ENCODE measurements around the gene CDHR5. TPM values are rescaled to one million over a fixed set of nuclear protein-coding genes. Genes with fewer than 3 reads are reported as not detected.

CDHR5 gene
- total and polyA plus RNA-seq, 9 donors = 0.07 to 2.3 (median 0.21) TPM; not detected in 5

GRCh38 chr11:646214-646613 is 21.5 kb upstream of the CDHR5 start:
- TF ChIP-seq CTCF (IDR thresholded peaks at IDR 0.05) (no peak), EP300 (IDR thresholded peaks at IDR 0.05) (no peak)
- no peak for DNase-seq
- 85 to 90% (median 86%) methylated on average over 14 of the region's 14 CpGs for WGBS, 3 donors
- Histone ChIP-seq H3K4me3 (no peak overlapping the region), H3K36me3 (no peaks in the 10 kb centered on the region), H3K4me1 (ENCODE audit: insufficient read depth) (no peaks in the 10 kb centered on the region), H3K27me3 (no peaks in the 10 kb centered on the region), H3K27ac (no peak overlapping the region), H3K9me3 (no peaks in the 10 kb centered on the region)
- intact Hi-C loops (cut with DNase I) = no loop called here

GRCh38 chr11:645536-645935 is 20.8 kb upstream of the CDHR5 start:
- intact Hi-C loops (cut with DNase I) = no loop called here
- WGBS, 3 donors = 82 to 84% (median 83%) methylated on average over 16 of the region's 16 CpGs
- no peak for TF ChIP-seq EP300 (IDR thresholded peaks at IDR 0.05)
- no peak for TF ChIP-seq POLR2A (IDR thresholded peaks at IDR 0.05)
- no peak for TF ChIP-seq CTCF (IDR thresholded peaks at IDR 0.05)
- no peaks in the 10 kb centered on the region for H3K9me3 ChIP-seq
- no peak overlapping the region for H3K4me3 ChIP-seq
- no peaks in the 10 kb centered on the region for H3K36me3 ChIP-seq
- H3K4me1 ChIP-seq (ENCODE audit: insufficient read depth) = no peaks in the 10 kb centered on the region
- H3K27me3 ChIP-seq = no peaks in the 10 kb centered on the region
- no peak for DNase-seq
- H3K27ac ChIP-seq = no peak overlapping the region

- Histone ChIP-seq H3K27ac (no peak overlapping the region), H3K4me1 (ENCODE audit: insufficient read depth) (peaks cover 2% of the 10 kb centered on the region), H3K9me3 (no peaks in the 10 kb centered on the region), H3K27me3 (no peaks in the 10 kb centered on the region), H3K36me3 (no peaks in the 10 kb centered on the region), H3K4me3 (no peak overlapping the region)
- intact Hi-C loops (cut with DNase I) = no loop called here
- 82 to 86% (median 86%) methylated on average over 50 of the region's 50 CpGs for whole genome bisulfite sequencing, 3 donors
- no peak for DNase-seq
- no peak for TF ChIP-seq POLR2A (IDR thresholded peaks at IDR 0.05)
- TF ChIP-seq EP300 (IDR thresholded peaks at IDR 0.05) = no peak
- no peak for TF ChIP-seq CTCF (IDR thresholded peaks at IDR 0.05)
Measured at GRCh38 chr11:643849-644738, 19.3 kb upstream of the CDHR5 start.

- Histone ChIP-seq H3K36me3 (no peaks in the 10 kb centered on the region), H3K4me3 (no peak overlapping the region), H3K27ac (no peak overlapping the region), H3K27me3 (no peaks in the 10 kb centered on the region), H3K9me3 (no peaks in the 10 kb centered on the region), H3K4me1 (ENCODE audit: insufficient read depth) (peaks cover 2% of the 10 kb centered on the region)
- TF ChIP-seq EP300 (IDR thresholded peaks at IDR 0.05) (no peak), POLR2A (IDR thresholded peaks at IDR 0.05) (no peak), CTCF (IDR thresholded peaks at IDR 0.05) (no peak)
- intact Hi-C loops (cut with DNase I) = no loop called here
- 91 to 98% (median 95%) methylated on average over 9 of the region's 9 CpGs for WGBS, 3 donors
- DNase-seq = no peak
Measured at GRCh38 chr11:643366-643765, 18.6 kb upstream of the CDHR5 start.

Measured in ovary (tissue), 9 donors.